SKM-1 (cell line): ENCODE data around the gene TMEM123.
A peak's percentile ranks its signal among the peaks of the same experiment; 100 is the strongest.

Source experiments
- DNase-seq: peaks from one replicate; lab custom pipeline; 2025; ENCODE audit not compliant: unreplicated experiment; lab: John Stamatoyannopoulos, UW

TMEM123 gene

GRCh38 chr11:102472127-102472526 is 19.6 kb upstream of the TMEM123 start:
- no peak for DNase-seq

GRCh38 chr11:102471474-102471873 is 18.9 kb upstream of the TMEM123 start:
- no peak for DNase-seq

GRCh38 chr11:102470251-102470650 is 17.7 kb upstream of the TMEM123 start:
- no peak for DNase-seq

GRCh38 chr11:102469196-102469821 is 16.7 kb upstream of the TMEM123 start:
- DNase-seq, result peak; percentile 7

GRCh38 chr11:102468616-102469195 is 16.1 kb upstream of the TMEM123 start:
- DNase-seq, result no peak

- DNase-seq, result no peak
Measured at GRCh38 chr11:102467853-102468580, 15.5 kb upstream of the TMEM123 start.

- DNase-seq, result no peak
Measured at GRCh38 chr11:102467080-102467708, 14.6 kb upstream of the TMEM123 start.

- DNase-seq, result peak; percentile 5
Measured at GRCh38 chr11:102465696-102466095, 13.1 kb upstream of the TMEM123 start.

- no peak for DNase-seq
Measured at GRCh38 chr11:102464859-102465500, 12.4 kb upstream of the TMEM123 start.

GRCh38 chr11:102464037-102464436 is 11.5 kb upstream of the TMEM123 start:
- no peak for DNase-seq

GRCh38 chr11:102462610-102463009 is 10.0 kb upstream of the TMEM123 start:
- no peak for DNase-seq

GRCh38 chr11:102459393-102459792 is 6.8 kb upstream of the TMEM123 start:
- no peak for DNase-seq

- DNase-seq, result no peak
Measured at GRCh38 chr11:102458548-102458947, 6.0 kb upstream of the TMEM123 start.

GRCh38 chr11:102457865-102458264 is 5.3 kb upstream of the TMEM123 start:
- no peak for DNase-seq

GRCh38 chr11:102457056-102457677 is 4.6 kb upstream of the TMEM123 start:
- DNase-seq, result no peak

- DNase-seq, result peak; percentile 41
Measured at GRCh38 chr11:102456381-102456780, 3.8 kb upstream of the TMEM123 start.

GRCh38 chr11:102453921-102454320 is 1.4 kb upstream of the TMEM123 start:
- DNase-seq, result no peak

- DNase-seq, result no peak
Measured at GRCh38 chr11:102453302-102453695, 734 bp upstream of the TMEM123 start.

- DNase-seq, result peak; percentile 37
Measured at GRCh38 chr11:102451681-102452460, 694 bp downstream of the TMEM123 start.

- no peak for DNase-seq
Measured at GRCh38 chr11:102451041-102451680, 1.4 kb downstream of the TMEM123 start.
